ENCODE results near the gene DCC.

The DCC gene

GRCh38 chr18:53382870-53383269 is 1042.9 kb downstream of the DCC start:
- Histone ChIP-seq H3K4me1 (no peaks in the 10 kb centered on the region), H3K27ac (no peak overlapping the region), H3K9me3 (ENCODE audit: control insufficient read depth, low read length) (no peaks in the 10 kb centered on the region), H3K79me2 (no peaks in the 10 kb centered on the region), H3K27me3 (ENCODE audit: control insufficient read depth, insufficient read depth, low read length) (no peaks in the 10 kb centered on the region), H3K9ac (no peak overlapping the region), H3K36me3 (ENCODE audit: control insufficient read depth, insufficient read depth, low read length) (no peaks in the 10 kb centered on the region), H3K4me2 (ENCODE audit: low read length) (no peak overlapping the region), H2AFZ (no peak overlapping the region), H3K4me3 (ENCODE audit: low read depth, low read length) (no peak overlapping the region)
- no peak for TF ChIP-seq CTCF (IDR thresholded peaks at IDR 0.05)

- H3K27me3 ChIP-seq (ENCODE audit: control insufficient read depth, insufficient read depth, low read length), result no peaks in the 10 kb centered on the region
- no peak overlapping the region for H3K9ac ChIP-seq
- no peaks in the 10 kb centered on the region for H3K9me3 ChIP-seq (ENCODE audit: control insufficient read depth, low read length)
- H3K4me1 ChIP-seq, result no peaks in the 10 kb centered on the region
- H2AFZ ChIP-seq, result no peak overlapping the region
- TF ChIP-seq CTCF (IDR thresholded peaks at IDR 0.05), result no peak
- H3K36me3 ChIP-seq (ENCODE audit: control insufficient read depth, insufficient read depth, low read length), result no peaks in the 10 kb centered on the region
- H3K79me2 ChIP-seq, result no peaks in the 10 kb centered on the region
- no peak overlapping the region for H3K4me2 ChIP-seq (ENCODE audit: low read length)
- no peak overlapping the region for H3K27ac ChIP-seq
- no peak overlapping the region for H3K4me3 ChIP-seq (ENCODE audit: low read depth, low read length)
Observed at GRCh38 chr18:53385889-53386288, 1045.9 kb downstream of the DCC start.

GRCh38 chr18:53387581-53387980 is 1047.6 kb downstream of the DCC start:
- H2AFZ ChIP-seq, result no peak overlapping the region
- H3K27me3 ChIP-seq (ENCODE audit: control insufficient read depth, insufficient read depth, low read length), result no peaks in the 10 kb centered on the region
- H3K9ac ChIP-seq, result no peak overlapping the region
- H3K4me3 ChIP-seq (ENCODE audit: low read depth, low read length), result no peak overlapping the region
- H3K79me2 ChIP-seq, result no peaks in the 10 kb centered on the region
- no peak for TF ChIP-seq CTCF (IDR thresholded peaks at IDR 0.05)
- H3K9me3 ChIP-seq (ENCODE audit: control insufficient read depth, low read length), result no peaks in the 10 kb centered on the region
- H3K4me1 ChIP-seq, result no peaks in the 10 kb centered on the region
- H3K27ac ChIP-seq, result no peak overlapping the region
- H3K4me2 ChIP-seq (ENCODE audit: low read length), result no peak overlapping the region
- no peaks in the 10 kb centered on the region for H3K36me3 ChIP-seq (ENCODE audit: control insufficient read depth, insufficient read depth, low read length)

DNA sequence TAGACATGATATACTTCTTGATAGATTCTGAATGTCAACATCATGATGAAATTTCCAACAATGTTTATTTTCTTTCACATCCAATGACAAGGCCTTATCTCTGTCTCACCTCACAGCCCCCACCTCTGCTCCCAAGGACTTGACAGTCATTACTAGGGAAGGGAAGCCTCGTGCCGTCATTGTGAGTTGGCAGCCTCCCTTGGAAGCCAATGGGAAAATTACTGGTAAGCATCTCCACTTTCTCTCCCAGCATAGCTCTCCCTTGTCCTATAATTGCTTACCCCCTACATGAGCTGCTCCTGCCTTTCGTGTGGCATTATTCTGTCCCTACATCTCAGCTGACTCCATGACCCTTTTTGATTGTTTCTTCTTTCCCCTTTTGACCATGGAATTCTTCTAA is 1062.7 kb downstream of the DCC start:
- Histone ChIP-seq H3K4me2 (ENCODE audit: low read length) (no peak overlapping the region), H3K79me2 (no peaks in the 10 kb centered on the region), H2AFZ (no peak overlapping the region), H3K27me3 (ENCODE audit: control insufficient read depth, insufficient read depth, low read length) (no peaks in the 10 kb centered on the region), H3K4me3 (ENCODE audit: low read depth, low read length) (no peak overlapping the region), H3K4me1 (no peaks in the 10 kb centered on the region), H3K36me3 (ENCODE audit: control insufficient read depth, insufficient read depth, low read length) (no peaks in the 10 kb centered on the region), H3K9me3 (ENCODE audit: control insufficient read depth, low read length) (no peaks in the 10 kb centered on the region), H3K9ac (no peak overlapping the region), H3K27ac (no peak overlapping the region)
- TF ChIP-seq CTCF (IDR thresholded peaks at IDR 0.05), result no peak

- H3K79me2 ChIP-seq, result no peaks in the 10 kb centered on the region
- no peak for TF ChIP-seq CTCF (IDR thresholded peaks at IDR 0.05)
- H3K27ac ChIP-seq, result no peak overlapping the region
- H3K4me2 ChIP-seq (ENCODE audit: low read length), result no peak overlapping the region
- H3K36me3 ChIP-seq (ENCODE audit: control insufficient read depth, insufficient read depth, low read length), result no peaks in the 10 kb centered on the region
- H3K9ac ChIP-seq, result no peak overlapping the region
- H3K27me3 ChIP-seq (ENCODE audit: control insufficient read depth, insufficient read depth, low read length), result no peaks in the 10 kb centered on the region
- no peaks in the 10 kb centered on the region for H3K4me1 ChIP-seq
- H3K9me3 ChIP-seq (ENCODE audit: control insufficient read depth, low read length), result no peaks in the 10 kb centered on the region
- H3K4me3 ChIP-seq (ENCODE audit: low read depth, low read length), result no peak overlapping the region
- no peak overlapping the region for H2AFZ ChIP-seq
Observed at GRCh38 chr18:53408271-53408670, 1068.3 kb downstream of the DCC start.
